H9 (cell line): Measurements from ENCODE around the gene SRD5A3. TPM values are rescaled to one million over a fixed set of nuclear protein-coding genes. Genes with fewer than 3 reads are reported as not detected.

Experiments
- DNase-seq: peaks from one replicate; pipeline ENCODE4 v3.0.0-alpha.2; 2017
- H2AFZ ChIP-seq: one replicate; pipeline ENCODE4 v1.6.1; 2013; ENCODE audit warnings: mild to moderate bottlenecking, low read length, control low read depth, moderate library complexity
- H2AK5ac ChIP-seq: 2 replicates; pipeline ENCODE4 v1.6.1; 2013; ENCODE audit warnings: low read length, control low read depth, mixed read lengths; ENCODE audit not compliant: insufficient read length
- H2BK120ac ChIP-seq: one replicate; pipeline ENCODE4 v1.6.1; 2013; ENCODE audit warnings: low read depth, mild to moderate bottlenecking, low read length, control low read depth, inconsistent platforms; ENCODE audit not compliant: poor library complexity, severe bottlenecking
- H2BK12ac ChIP-seq: 2 replicates; pipeline ENCODE4 v1.6.1; 2013; ENCODE audit warnings: low read length, control low read depth, mixed read lengths, low read depth; ENCODE audit not compliant: insufficient read length
- H2BK15ac ChIP-seq: 2 replicates; pipeline ENCODE4 v1.6.1; 2013; ENCODE audit warnings: low read depth, low read length, control low read depth
- H2BK20ac ChIP-seq: one replicate; pipeline ENCODE4 v1.6.1; 2013; ENCODE audit warnings: low read depth, mild to moderate bottlenecking, low read length, control low read depth, inconsistent platforms; ENCODE audit not compliant: poor library complexity, severe bottlenecking
- H2BK5ac ChIP-seq: 2 replicates; pipeline ENCODE4 v1.6.1; 2013; ENCODE audit warnings: low read length, control low read depth, mixed read lengths; ENCODE audit not compliant: insufficient read length
- H3K14ac ChIP-seq: 2 replicates; pipeline ENCODE4 v1.6.1; 2013; ENCODE audit warnings: low read length, control low read depth; ENCODE audit not compliant: insufficient read depth
- H3K18ac ChIP-seq: 2 replicates; pipeline ENCODE4 v1.6.1; 2013; ENCODE audit warnings: low read depth, mild to moderate bottlenecking, mixed read lengths, low read length, control low read depth; ENCODE audit not compliant: insufficient read length
- H3K23ac ChIP-seq: 2 replicates; pipeline ENCODE4 v1.6.1; 2013; ENCODE audit warnings: low read length, control low read depth, mixed read lengths, low read depth; ENCODE audit not compliant: insufficient read length
- H3K23me2 ChIP-seq: 2 replicates; pipeline ENCODE4 v1.6.1; 2013; ENCODE audit warnings: low read depth, mild to moderate bottlenecking, mixed read lengths, low read length, control low read depth; ENCODE audit not compliant: insufficient read length, poor library complexity, severe bottlenecking
- H3K27ac ChIP-seq: 2 replicates; pipeline ENCODE4 v1.5.1; 2013; ENCODE audit warnings: low read length, control low read depth, mixed read lengths, low read depth; ENCODE audit not compliant: insufficient read length
- H3K27me3 ChIP-seq: 2 replicates; pipeline ENCODE4 v1.6.1; 2013; ENCODE audit warnings: low read length, control low read depth, inconsistent platforms; ENCODE audit not compliant: insufficient read depth
- H3K4ac ChIP-seq: 2 replicates; pipeline ENCODE4 v1.6.1; 2013; ENCODE audit warnings: low read depth, mild to moderate bottlenecking, control low read depth, inconsistent platforms, low read length, moderate library complexity
- H3K4me1 ChIP-seq: 2 replicates; pipeline ENCODE4 v1.6.1; 2013; ENCODE audit warnings: low read length, control low read depth, inconsistent platforms; ENCODE audit not compliant: insufficient read depth
- H3K4me2 ChIP-seq: 2 replicates; pipeline ENCODE4 v1.6.1; 2013; ENCODE audit warnings: low read length, control low read depth, mixed read lengths; ENCODE audit not compliant: insufficient read length, insufficient read depth
- H3K56ac ChIP-seq: 2 replicates; pipeline ENCODE4 v1.6.1; 2013; ENCODE audit warnings: low read depth, mild to moderate bottlenecking, mixed read lengths, low read length, control low read depth; ENCODE audit not compliant: insufficient read length
- H3K79me1 ChIP-seq: 2 replicates; pipeline ENCODE4 v1.6.1; 2013; ENCODE audit warnings: low read depth, mild to moderate bottlenecking, moderate library complexity, low read length, control low read depth, inconsistent platforms; ENCODE audit not compliant: insufficient read depth, poor library complexity, severe bottlenecking
- H3K79me2 ChIP-seq: 2 replicates; pipeline ENCODE4 v1.6.1; 2013; ENCODE audit warnings: low read length, control low read depth, inconsistent platforms; ENCODE audit not compliant: insufficient read depth
- H3K9ac ChIP-seq: 2 replicates; pipeline ENCODE4 v1.6.1; 2013; ENCODE audit warnings: low read length, control low read depth, mixed read lengths; ENCODE audit not compliant: insufficient read length; ENCODE audit errors: extremely low read depth
- H3K9me3 ChIP-seq: one replicate; pipeline ENCODE4 v1.6.1; 2013; ENCODE audit warnings: low read depth, low read length, inconsistent platforms; ENCODE audit not compliant: control insufficient read depth
- H3T11ph ChIP-seq: one replicate; pipeline ENCODE4 v1.6.1; 2013; ENCODE audit warnings: mild to moderate bottlenecking, low read length, control low read depth, inconsistent platforms
- H4K20me1 ChIP-seq: one replicate; pipeline ENCODE4 v1.6.1; 2013; ENCODE audit not compliant: control insufficient read depth, insufficient read length, insufficient read depth
- H4K5ac ChIP-seq: 2 replicates; pipeline ENCODE4 v1.6.1; 2013; ENCODE audit warnings: low read depth, mild to moderate bottlenecking, mixed read lengths, low read length, control low read depth; ENCODE audit not compliant: insufficient read length
- H4K8ac ChIP-seq: replicated peaks from 2 replicates; pipeline ENCODE4 v1.6.1; 2013; ENCODE audit warnings: low read length, control low read depth, mixed read lengths, low read depth; ENCODE audit not compliant: insufficient read length
- H4K91ac ChIP-seq: 2 replicates; pipeline ENCODE4 v1.6.1; 2013; ENCODE audit warnings: low read depth, mild to moderate bottlenecking, moderate library complexity, mixed read lengths, low read length, control low read depth; ENCODE audit not compliant: insufficient read length
- H3K27ac Mint-ChIP-seq, 3 experiments: 2 replicates in 2 of 3; 3 replicates in 1 of 3; pipeline ENCODE4 v1.8.0; 2020 to 2021; ENCODE audit warnings: mixed read lengths in 3 of 3, mild to moderate bottlenecking in 1 of 3, moderate library complexity in 1 of 3
- H3K27me3 Mint-ChIP-seq: 2 replicates; pipeline ENCODE4 v1.8.0; 2021; ENCODE audit warnings: low read depth, mild to moderate bottlenecking, moderate library complexity, mixed read lengths
- H3K36me3 Mint-ChIP-seq, 3 experiments: 2 replicates in 2 of 3; 3 replicates in 1 of 3; pipeline ENCODE4 v1.8.0; 2020 to 2021; ENCODE audit warnings: low read depth in 3 of 3, mixed read lengths in 3 of 3; ENCODE audit not compliant: insufficient read depth in 1 of 3
- H3K4me1 Mint-ChIP-seq, 2 experiments: 2 replicates each; pipeline ENCODE4 v1.8.0; 2020; ENCODE audit warnings: mixed read lengths in 2 of 2
- H3K4me3 Mint-ChIP-seq, 2 experiments: 2 replicates in 1 of 2; 3 replicates in 1 of 2; pipeline ENCODE4 v1.8.0; 2020 to 2021; ENCODE audit warnings: mild to moderate bottlenecking in 2 of 2, mixed read lengths in 2 of 2, moderate library complexity in 1 of 2
- H3K9me3 Mint-ChIP-seq, 2 experiments: 2 replicates in 1 of 2; 3 replicates in 1 of 2; pipeline ENCODE4 v1.8.0; 2020; ENCODE audit warnings: mild to moderate bottlenecking in 2 of 2, mixed read lengths in 2 of 2, moderate library complexity in 1 of 2
- WGBS: extraction: QIAGEN DNeasy Blood & Tissue Kit; methylation state at CpG from one replicate; pipeline ENCODE4 v1.1.7; 2013; ENCODE audit warnings: missing lambda C conversion rate, low lambda C conversion rate, mixed read lengths; ENCODE audit not compliant: insufficient read length; ENCODE audit errors: extremely low coverage; 5-methylcytosine and 5-hydroxymethylcytosine counted together
- total RNA-seq: library from RNA; stranded (reverse); gene quantifications from 2 replicates; pipeline ENCODE4 v1.2.1, GENCODE V29; 2021
- TF ChIP-seq, protein P1 (sequence below): fragments of 200-600 bp; sonication (generic); conservative IDR thresholded peaks from 3 replicates; pipeline ENCODE4 v1.8.0; 2021; ENCODE audit warnings: antibody characterized with exemption, mild to moderate bottlenecking

Gene SRD5A3
- total RNA-seq, 1 experiment from 2014 or later: 35.0 TPM

DNA sequence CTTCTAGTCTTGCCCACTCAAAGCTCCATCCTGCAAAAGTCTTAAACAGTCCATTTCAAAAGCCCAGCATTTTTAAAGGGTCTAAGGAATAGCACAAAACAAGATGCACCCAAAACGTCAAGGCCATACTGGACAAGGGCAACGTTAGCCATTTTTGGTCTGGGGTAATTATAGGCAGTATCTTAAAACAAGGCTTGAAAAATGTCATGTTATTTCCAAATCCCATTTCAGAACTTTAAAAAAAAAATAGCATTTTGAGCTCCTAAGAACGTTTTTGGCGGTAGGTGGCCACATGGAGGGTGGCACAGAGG is 49.1 kb downstream of the SRD5A3 start:
- H4K8ac ChIP-seq: no peak overlapping the region
- no peak overlapping the region for H2BK15ac ChIP-seq
- H3K9me3 ChIP-seq: no peaks in the 10 kb centered on the region
- no CpG with 5 or more reads among the region's 4 CpGs for WGBS
- peaks cover 32 to 33% of the 10 kb centered on the region in 2 experiments for H3K4me1 Mint-ChIP-seq
- H3K4me2 ChIP-seq: peak overlapping the region; percentile 63
- H3K9me3 Mint-ChIP-seq: no peaks in the 10 kb centered on the region; a peak in 1 of 5 replicates
- H3K4ac ChIP-seq: no peak overlapping the region
- no peak overlapping the region for H3K56ac ChIP-seq
- no peak for DNase-seq
- peak overlapping the region; percentile 12 for H3K27ac ChIP-seq
- no peak overlapping the region for H4K5ac ChIP-seq
- no peak overlapping the region for H3K23ac ChIP-seq
- peaks cover 10% of the 10 kb centered on the region for H3K23me2 ChIP-seq
- H2BK120ac ChIP-seq: no peak overlapping the region
- no peak overlapping the region for H2BK12ac ChIP-seq
- peak overlapping the region; percentile 91 to 99 (median 98) for H3K27ac Mint-ChIP-seq
- H3K4me1 ChIP-seq: no peaks in the 10 kb centered on the region
- no peak overlapping the region for H2AK5ac ChIP-seq
- H3K36me3 Mint-ChIP-seq: peaks cover 16 to 25% (median 20%) of the 10 kb centered on the region in 3 experiments
- no peaks in the 10 kb centered on the region for H3K27me3 ChIP-seq
- no peaks in the 10 kb centered on the region for H3K27me3 Mint-ChIP-seq
- H3K79me1 ChIP-seq: no peaks in the 10 kb centered on the region
- H3K4me3 Mint-ChIP-seq: peak overlapping the region; percentile 91 to 93
- peaks cover 31% of the 10 kb centered on the region for H3K79me2 ChIP-seq
- no peaks in the 10 kb centered on the region for H4K20me1 ChIP-seq
- H3K18ac ChIP-seq: no peak overlapping the region
- no peak overlapping the region for H2AFZ ChIP-seq
- H2BK5ac ChIP-seq: no peak overlapping the region
- peak overlapping the region; percentile 42 for H3K9ac ChIP-seq
- H3K14ac ChIP-seq: peak overlapping the region; percentile 83; the same call in 1 of the 2 replicates
- H2BK20ac ChIP-seq: no peak overlapping the region
- TF ChIP-seq, protein P1, sequence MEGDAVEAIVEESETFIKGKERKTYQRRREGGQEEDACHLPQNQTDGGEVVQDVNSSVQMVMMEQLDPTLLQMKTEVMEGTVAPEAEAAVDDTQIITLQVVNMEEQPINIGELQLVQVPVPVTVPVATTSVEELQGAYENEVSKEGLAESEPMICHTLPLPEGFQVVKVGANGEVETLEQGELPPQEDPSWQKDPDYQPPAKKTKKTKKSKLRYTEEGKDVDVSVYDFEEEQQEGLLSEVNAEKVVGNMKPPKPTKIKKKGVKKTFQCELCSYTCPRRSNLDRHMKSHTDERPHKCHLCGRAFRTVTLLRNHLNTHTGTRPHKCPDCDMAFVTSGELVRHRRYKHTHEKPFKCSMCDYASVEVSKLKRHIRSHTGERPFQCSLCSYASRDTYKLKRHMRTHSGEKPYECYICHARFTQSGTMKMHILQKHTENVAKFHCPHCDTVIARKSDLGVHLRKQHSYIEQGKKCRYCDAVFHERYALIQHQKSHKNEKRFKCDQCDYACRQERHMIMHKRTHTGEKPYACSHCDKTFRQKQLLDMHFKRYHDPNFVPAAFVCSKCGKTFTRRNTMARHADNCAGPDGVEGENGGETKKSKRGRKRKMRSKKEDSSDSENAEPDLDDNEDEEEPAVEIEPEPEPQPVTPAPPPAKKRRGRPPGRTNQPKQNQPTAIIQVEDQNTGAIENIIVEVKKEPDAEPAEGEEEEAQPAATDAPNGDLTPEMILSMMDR: no peak; the same call in 2 of the 3 replicates
- no peak overlapping the region for H3T11ph ChIP-seq
- no peak overlapping the region for H4K91ac ChIP-seq
